Smooth muscle cell (in vitro differentiated cells): ENCODE measurements around the gene CAB39L. TPM values are rescaled to one million over a fixed set of nuclear protein-coding genes. Genes with fewer than 3 reads are reported as not detected.

Source experiments
- DNase-seq: peaks from one replicate; lab custom pipeline; 2025; ENCODE audit not compliant: unreplicated experiment; lab: John Stamatoyannopoulos, UW
- H2AFZ ChIP-seq: fragments of 200-600 bp; sonication (generic); 2 replicates; pipeline ENCODE4 v1.6.0; 2016; ENCODE audit warnings: antibody characterized with exemption, low read depth, mild to moderate bottlenecking
- H3F3A ChIP-seq: fragments of 200-600 bp; sonication (generic); 2 replicates; pipeline ENCODE4 v1.6.0; 2017; ENCODE audit warnings: antibody characterized with exemption, low read depth
- H3K27ac ChIP-seq: fragments of 200-600 bp; sonication (generic); 2 replicates; pipeline ENCODE4 v1.5.1; 2016; ENCODE audit warnings: low read depth, mild to moderate bottlenecking
- H3K27me3 ChIP-seq: fragments of 200-600 bp; sonication (generic); 2 replicates; pipeline ENCODE4 v1.6.1; 2016; ENCODE audit warnings: low read depth, mild to moderate bottlenecking
- H3K36me3 ChIP-seq: fragments of 200-600 bp; sonication (generic); 2 replicates; pipeline ENCODE4 v1.5.1; 2016; ENCODE audit warnings: low read depth
- H3K4me1 ChIP-seq: fragments of 200-600 bp; sonication (generic); 2 replicates; pipeline ENCODE4 v1.5.1; 2016; ENCODE audit warnings: low read depth
- H3K4me2 ChIP-seq: fragments of 200-600 bp; sonication (generic); 2 replicates; pipeline ENCODE4 v1.6.0; 2016; ENCODE audit warnings: mild to moderate bottlenecking
- H3K4me3 ChIP-seq: fragments of 200-600 bp; sonication (generic); 2 replicates; pipeline ENCODE4 v1.5.1; 2016; ENCODE audit warnings: mild to moderate bottlenecking
- H3K79me2 ChIP-seq: fragments of 200-600 bp; sonication (generic); 2 replicates; pipeline ENCODE4 v1.6.0; 2016; ENCODE audit warnings: low read depth, mild to moderate bottlenecking
- H3K9ac ChIP-seq: fragments of 200-600 bp; sonication (generic); 2 replicates; pipeline ENCODE4 v1.6.0; 2016; ENCODE audit warnings: low read depth
- H3K9me3 ChIP-seq: fragments of 200-600 bp; sonication (generic); replicated peaks from 2 replicates; pipeline ENCODE4 v1.5.1; 2016; ENCODE audit warnings: low read depth
- H4K20me1 ChIP-seq: fragments of 200-600 bp; sonication (generic); 2 replicates; pipeline ENCODE4 v1.6.0; 2016; ENCODE audit warnings: low read depth
- CTCF ChIP-seq: fragments of 200-600 bp; sonication (generic); IDR thresholded peaks from 2 replicates; pipeline ENCODE4 v1.5.1; 2017; ENCODE audit warnings: borderline replicate concordance, mild to moderate bottlenecking, antibody characterized with exemption; ENCODE audit not compliant: insufficient read depth, poor library complexity, severe bottlenecking
- WGBS: methylation state at CpG from one replicate; pipeline ENCODE4 v1.1.7; 2016; ENCODE audit warnings: low lambda C conversion rate; 5-methylcytosine and 5-hydroxymethylcytosine counted together
- polyA plus RNA-seq: library from polyadenylated mRNA; unstranded; fragments of >200 nt; fragmentation: Nextera tagmentation; extraction: Ambion mirVana; gene quantifications from 2 replicates; pipeline ENCODE4 v1.2.1, GENCODE V29; 2016
- total RNA-seq: library from RNA; depleted of rRNA; stranded (reverse); fragments of >200 nt; gene quantifications from 2 replicates; pipeline ENCODE4 v1.2.3, GENCODE V29; 2014

CAB39L gene
- total and polyA plus RNA-seq, 2 experiments from 2014 or later = 13.2 to 13.8 TPM

- Histone ChIP-seq H3K4me1 (peaks cover 13% of the 10 kb centered on the region), H3K4me2 (peak overlapping the region; percentile 1), H3K36me3 (no peaks in the 10 kb centered on the region), H3K27ac (no peak overlapping the region), H3F3A (peaks cover 6% of the 10 kb centered on the region), H4K20me1 (no peaks in the 10 kb centered on the region), H2AFZ (no peak overlapping the region), H3K4me3 (no peak overlapping the region), H3K9me3 (no peaks in the 10 kb centered on the region), H3K27me3 (no peaks in the 10 kb centered on the region), H3K9ac (no peak overlapping the region), H3K79me2 (no peaks in the 10 kb centered on the region)
- no peak for TF ChIP-seq CTCF
- 51% methylated on average over 4 of the region's 4 CpGs for WGBS
- no peak for DNase-seq
Observed at GRCh38 chr13:49371943-49372613, 71.8 kb downstream of the CAB39L start.

GRCh38 chr13:49370371-49370770, 73.5 kb downstream of the CAB39L start:
- Histone ChIP-seq H2AFZ (no peak overlapping the region), H3K4me3 (no peak overlapping the region), H3K79me2 (no peaks in the 10 kb centered on the region), H3K9me3 (no peaks in the 10 kb centered on the region), H3K27ac (no peak overlapping the region), H3K9ac (no peak overlapping the region), H3K27me3 (no peaks in the 10 kb centered on the region), H3K4me1 (peaks cover 13% of the 10 kb centered on the region), H3F3A (peaks cover 6% of the 10 kb centered on the region), H3K4me2 (no peak overlapping the region), H3K36me3 (no peaks in the 10 kb centered on the region), H4K20me1 (no peaks in the 10 kb centered on the region)
- 82% methylated on average over 2 of the region's 2 CpGs for WGBS
- no peak for TF ChIP-seq CTCF
- no peak for DNase-seq

- Histone ChIP-seq H4K20me1 (no peaks in the 10 kb centered on the region), H2AFZ (no peak overlapping the region), H3K4me3 (no peak overlapping the region), H3K9me3 (no peaks in the 10 kb centered on the region), H3K9ac (no peak overlapping the region), H3F3A (peaks cover 6% of the 10 kb centered on the region), H3K4me1 (peaks cover 10% of the 10 kb centered on the region), H3K36me3 (no peaks in the 10 kb centered on the region), H3K4me2 (no peak overlapping the region), H3K27ac (no peak overlapping the region), H3K79me2 (no peaks in the 10 kb centered on the region), H3K27me3 (no peaks in the 10 kb centered on the region)
- no peak for TF ChIP-seq CTCF
- 91% methylated on average over 4 of the region's 4 CpGs for WGBS
- DNase-seq = no peak
Observed at GRCh38 chr13:49369866-49370265, 74.0 kb downstream of the CAB39L start.

GRCh38 chr13:49368688-49369087, 75.2 kb downstream of the CAB39L start:
- Histone ChIP-seq H2AFZ (no peak overlapping the region), H3K4me3 (no peak overlapping the region), H3K27ac (no peak overlapping the region), H3K9ac (no peak overlapping the region), H3K4me1 (peaks cover 7% of the 10 kb centered on the region), H3F3A (peaks cover 6% of the 10 kb centered on the region), H3K4me2 (no peak overlapping the region), H3K79me2 (no peaks in the 10 kb centered on the region), H3K27me3 (no peaks in the 10 kb centered on the region), H3K9me3 (no peaks in the 10 kb centered on the region), H3K36me3 (peaks cover 4% of the 10 kb centered on the region), H4K20me1 (no peaks in the 10 kb centered on the region)
- no peak for TF ChIP-seq CTCF
- WGBS = 77% methylated on average over 2 of the region's 2 CpGs
- no peak for DNase-seq
